Fibroblast of skin of right biceps (primary cell): ENCODE data around the gene CCDC61.

Experiments
- DNase-seq: peaks from one replicate; pipeline ENCODE4 v3.0.0-alpha.2; 2013

Gene CCDC61

DNA sequence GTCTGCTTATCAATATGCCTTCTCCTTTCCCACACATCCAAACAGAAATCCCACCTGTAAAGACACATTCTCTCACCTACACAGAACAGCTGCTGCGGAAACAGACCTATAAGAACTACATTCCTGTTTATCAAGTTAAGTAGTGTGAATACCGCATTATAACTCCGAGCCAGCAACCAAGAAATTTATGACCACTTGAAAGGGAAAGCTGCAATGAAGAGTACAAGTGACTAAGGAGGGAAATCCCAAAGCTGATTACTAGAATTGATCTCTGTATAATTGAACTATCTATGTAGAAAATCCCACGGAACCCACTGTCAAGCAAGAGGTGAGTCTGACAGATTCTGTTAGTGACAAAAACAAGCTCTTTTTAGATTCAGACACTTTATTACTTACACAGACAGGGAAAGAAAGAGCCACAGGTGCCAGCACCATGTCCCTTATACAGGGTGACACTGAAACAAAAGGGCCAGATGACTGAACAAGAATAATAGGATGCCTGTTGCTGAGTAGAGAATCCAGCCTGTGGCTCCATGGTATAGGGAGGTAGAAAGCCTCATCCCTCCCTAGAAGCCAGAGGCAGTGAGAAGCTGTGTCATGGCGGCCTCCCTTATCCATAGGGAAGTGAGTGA lies 47.1 kb downstream of the CCDC61 start:
- DNase-seq: no peak

- no peak for DNase-seq
Measured at GRCh38 chr19:46043519-46043918, 48.3 kb downstream of the CCDC61 start.

DNA sequence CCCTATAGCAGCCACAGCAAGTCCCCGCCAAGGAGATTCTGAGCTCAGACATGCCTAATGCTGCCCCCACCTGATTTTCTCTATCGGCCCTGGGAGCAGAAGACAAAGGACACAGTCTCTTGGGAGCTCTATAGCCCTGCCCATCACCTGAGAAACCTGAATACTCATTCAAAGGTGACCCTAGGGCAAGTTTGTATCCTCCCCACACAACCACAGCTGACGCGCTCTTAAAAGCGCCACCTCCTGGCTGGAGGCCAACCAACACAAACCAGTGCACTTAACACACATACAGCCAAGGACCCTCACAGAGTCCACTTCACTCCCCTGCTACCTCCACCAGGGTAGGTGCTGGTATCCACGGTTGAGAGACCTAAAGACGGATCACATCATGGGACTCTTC lies 54.3 kb downstream of the CCDC61 start:
- no peak for DNase-seq

GRCh38 chr19:46052896-46053295 lies 57.6 kb downstream of the CCDC61 start:
- no peak for DNase-seq

DNA sequence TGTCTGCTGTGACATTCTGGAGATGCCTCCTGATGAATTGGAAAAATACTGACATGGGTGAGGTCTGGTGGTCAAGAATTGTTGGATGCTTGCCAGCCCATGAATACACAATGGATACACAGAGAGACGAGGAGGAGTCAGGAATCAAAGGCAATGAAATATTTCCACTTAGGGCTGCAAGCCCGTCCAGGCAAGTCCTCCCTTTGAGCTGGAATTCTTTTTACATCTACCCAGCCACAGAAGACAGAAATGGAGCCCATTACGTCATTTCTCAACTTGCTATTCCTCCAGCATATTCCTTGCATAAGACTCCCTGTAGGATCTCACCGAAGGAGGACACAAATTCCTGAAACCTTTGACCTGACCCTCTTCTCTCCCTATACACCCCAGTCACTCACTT lies 61.3 kb downstream of the CCDC61 start:
- DNase-seq: no peak

GRCh38 chr19:46058778-46059177 lies 63.5 kb downstream of the CCDC61 start:
- no peak for DNase-seq

DNA sequence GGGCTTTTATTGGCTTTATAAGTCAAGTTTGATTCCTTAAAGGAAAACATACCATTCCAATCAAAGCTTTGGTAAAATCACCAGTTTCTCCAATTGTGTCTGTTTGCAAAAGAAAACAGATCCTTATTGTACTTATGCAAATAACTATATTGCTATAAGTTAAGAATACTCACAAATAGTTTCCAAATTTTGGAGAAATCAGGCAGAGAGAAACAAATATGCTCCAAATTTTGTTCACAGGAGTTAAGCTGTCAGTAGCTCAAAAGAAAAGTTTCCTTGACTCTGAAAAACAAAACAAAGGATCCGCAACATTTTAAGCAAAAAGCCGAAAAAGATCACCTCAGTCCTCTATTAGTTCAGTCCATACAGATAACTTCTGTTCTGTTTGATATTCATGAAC lies 64.7 kb downstream of the CCDC61 start:
- DNase-seq: no peak

DNA sequence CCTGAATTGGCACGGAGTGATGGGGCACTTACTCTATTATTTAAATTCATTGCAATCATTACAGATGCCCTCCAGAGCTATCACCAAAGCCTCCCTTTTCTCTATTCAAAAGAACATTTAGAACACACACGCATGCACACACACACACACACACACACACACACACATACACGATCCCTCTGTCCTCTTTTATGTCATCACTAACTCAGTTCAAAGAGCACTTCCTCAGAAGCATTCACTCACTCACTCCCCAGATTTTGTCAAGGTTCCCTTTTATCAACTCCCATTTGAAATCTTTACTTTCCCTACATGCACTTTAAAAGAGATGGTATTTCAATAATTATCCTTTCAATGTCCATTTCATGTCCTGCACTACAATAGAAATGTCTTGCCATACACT lies 67.9 kb downstream of the CCDC61 start:
- DNase-seq: no peak

DNA sequence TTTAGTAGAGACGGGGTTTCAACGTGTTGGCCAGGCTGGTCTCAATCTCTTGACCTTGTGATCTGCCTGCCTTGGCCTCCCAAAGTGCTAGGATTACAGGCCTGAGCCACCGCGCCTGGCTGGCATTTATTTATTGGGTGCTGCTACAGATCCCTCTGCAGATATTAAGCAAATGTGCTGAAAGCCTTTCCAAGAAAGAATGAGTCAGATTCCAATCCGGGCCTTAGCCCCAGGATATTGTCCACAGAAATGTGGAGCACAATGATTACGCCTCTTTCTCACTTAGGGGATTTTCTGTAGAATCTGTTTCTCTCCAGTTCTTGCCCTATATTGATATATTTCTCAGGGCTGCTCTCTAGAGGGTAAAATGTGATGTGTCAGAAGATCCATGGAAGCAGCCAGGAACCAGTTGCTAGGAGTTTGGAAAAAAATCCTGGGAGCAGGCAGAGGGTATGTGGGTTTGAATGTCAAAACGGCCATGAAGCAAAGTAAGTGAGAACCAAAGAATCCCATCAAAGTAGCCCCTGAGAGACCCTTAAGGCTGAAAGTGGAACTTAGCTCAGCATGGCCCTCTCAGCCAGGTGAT lies 70.3 kb downstream of the CCDC61 start:
- DNase-seq: peak; percentile 38

DNA sequence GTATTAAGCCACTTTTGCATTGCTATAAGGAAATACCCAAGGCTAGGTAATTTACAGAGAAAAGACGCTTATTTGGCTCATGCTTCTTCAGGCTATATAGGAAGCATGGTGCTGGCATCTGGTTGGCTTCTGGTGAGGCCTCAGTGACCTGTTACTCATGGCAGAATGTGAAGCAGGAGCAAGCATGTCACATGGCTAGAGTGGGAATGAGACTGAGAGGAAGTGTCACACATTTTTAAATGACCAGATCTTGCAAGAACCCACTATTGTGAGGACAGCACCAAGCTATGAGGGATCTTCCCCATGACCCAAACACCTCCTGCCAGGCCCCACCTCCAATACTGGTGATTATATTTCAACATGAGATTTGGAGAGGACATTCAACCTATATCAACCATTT lies 71.2 kb downstream of the CCDC61 start:
- DNase-seq: no peak

GRCh38 chr19:46067691-46068090 lies 72.4 kb downstream of the CCDC61 start:
- no peak for DNase-seq
